Stimulated activated CD4-positive, alpha-beta T cell treated with anti-CD3 and anti-CD28 coated beads, Interleukin-1b, Interleukin-23, amount 100 ng/mL, for 4 hours (primary cell): ENCODE data around the gene MARCHF11.

Experiments
- DNase-seq, 2 donors: peaks; one replicate each; pipeline ENCODE4 v3.0.0-alpha.2; 2020; ENCODE audit warnings: low read depth in 2 of 2

Gene MARCHF11

GRCh38 chr5:16131878-16132277 is 47.7 kb downstream of the MARCHF11 start:
- DNase-seq = no peak

GRCh38 chr5:16128944-16129343 is 50.6 kb downstream of the MARCHF11 start:
- DNase-seq = no peak

GRCh38 chr5:16127865-16128544 is 51.6 kb downstream of the MARCHF11 start:
- no peak for DNase-seq

- no peak for DNase-seq
These were observed 59.0 kb downstream of the MARCHF11 start for GRCh38 chr5:16120579-16120978.

- no peak for DNase-seq
These were observed 59.8 kb downstream of the MARCHF11 start for GRCh38 chr5:16119790-16120189.

GRCh38 chr5:16115140-16115539 is 64.5 kb downstream of the MARCHF11 start:
- no peak for DNase-seq

- no peak for DNase-seq
These were observed 71.2 kb downstream of the MARCHF11 start for GRCh38 chr5:16108418-16108817.

GRCh38 chr5:16104961-16105360 is 74.6 kb downstream of the MARCHF11 start:
- no peak for DNase-seq

GRCh38 chr5:16095612-16096011 is 84.0 kb downstream of the MARCHF11 start:
- DNase-seq = no peak

- no peak for DNase-seq
These were observed 89.3 kb downstream of the MARCHF11 start for GRCh38 chr5:16090270-16090669.

GRCh38 chr5:16082982-16083381 is 96.6 kb downstream of the MARCHF11 start:
- no peak for DNase-seq

- DNase-seq = no peak
These were observed 97.5 kb downstream of the MARCHF11 start for GRCh38 chr5:16082053-16082452.

GRCh38 chr5:16081376-16081955 is 98.1 kb downstream of the MARCHF11 start:
- DNase-seq = no peak

GRCh38 chr5:16076657-16077056 is 102.9 kb downstream of the MARCHF11 start:
- no peak for DNase-seq

- DNase-seq = no peak
These were observed 105.2 kb downstream of the MARCHF11 start for GRCh38 chr5:16074358-16074757.

- no peak for DNase-seq
These were observed 107.0 kb downstream of the MARCHF11 start for GRCh38 chr5:16072616-16073015.

- DNase-seq = no peak
These were observed 112.2 kb downstream of the MARCHF11 start for GRCh38 chr5:16067415-16067814.

- DNase-seq = no peak
These were observed 112.8 kb downstream of the MARCHF11 start for GRCh38 chr5:16066810-16067209.

- no peak for DNase-seq
These were observed 113.3 kb downstream of the MARCHF11 start for GRCh38 chr5:16066320-16066719.

GRCh38 chr5:16065831-16066230 is 113.8 kb downstream of the MARCHF11 start:
- DNase-seq = no peak

- no peak for DNase-seq
These were observed 115.3 kb downstream of the MARCHF11 start for GRCh38 chr5:16064135-16064893.

- DNase-seq = no peak
These were observed 118.4 kb downstream of the MARCHF11 start for GRCh38 chr5:16061163-16061562.

- no peak for DNase-seq
These were observed 122.3 kb downstream of the MARCHF11 start for GRCh38 chr5:16057277-16057676.
